Hepatocyte (in vitro differentiated cells): ENCODE results near the gene MIPOL1. TPM values are rescaled to one million over a fixed set of nuclear protein-coding genes. Genes with fewer than 3 reads are reported as not detected.
"Not testable (repeated sequence)": the region's sequence is repeated elsewhere in the genome, so short reads cannot be mapped to it uniquely, and the experiment has no call there.

ENCODE experiments used
- DNase-seq: peaks from one replicate; pipeline ENCODE4 v3.0.0-alpha.2; 2016; ENCODE audit warnings: low spot score
- H2AFZ ChIP-seq: fragments of 200-600 bp; sonication (generic); 2 replicates; pipeline ENCODE4 v1.6.0; 2016; ENCODE audit warnings: antibody characterized with exemption, mild to moderate bottlenecking
- H3K27ac ChIP-seq: fragments of 200-600 bp; sonication (generic); 2 replicates; pipeline ENCODE4 v1.5.1; 2016; ENCODE audit warnings: mild to moderate bottlenecking
- H3K27me3 ChIP-seq: fragments of 200-600 bp; sonication (generic); 2 replicates; pipeline ENCODE4 v1.6.1; 2016
- H3K36me3 ChIP-seq: fragments of 200-600 bp; sonication (generic); replicated peaks from 2 replicates; pipeline ENCODE4 v1.5.1; 2016; ENCODE audit warnings: low read depth; ENCODE audit not compliant: insufficient read depth
- H3K4me1 ChIP-seq: fragments of 200-600 bp; sonication (generic); 2 replicates; pipeline ENCODE4 v1.5.1; 2016; ENCODE audit warnings: mild to moderate bottlenecking, moderate library complexity; ENCODE audit not compliant: insufficient read depth
- H3K4me2 ChIP-seq: fragments of 200-600 bp; sonication (generic); 2 replicates; pipeline ENCODE4 v1.6.0; 2016
- H3K4me3 ChIP-seq: fragments of 200-600 bp; sonication (generic); 2 replicates; pipeline ENCODE4 v1.5.1; 2016; ENCODE audit warnings: mild to moderate bottlenecking
- H3K79me2 ChIP-seq: fragments of 200-600 bp; sonication (generic); 2 replicates; pipeline ENCODE4 v1.6.0; 2017; ENCODE audit warnings: mild to moderate bottlenecking
- H3K9me2 ChIP-seq: fragments of 200-600 bp; sonication (generic); replicated peaks from 2 replicates; pipeline ENCODE4 v1.6.0; 2017; ENCODE audit warnings: mild to moderate bottlenecking; ENCODE audit not compliant: insufficient read depth
- H3K9me3 ChIP-seq: fragments of 200-600 bp; sonication (generic); 2 replicates; pipeline ENCODE4 v1.5.1; 2016; ENCODE audit warnings: low read depth, mild to moderate bottlenecking
- H4K20me1 ChIP-seq: fragments of 200-600 bp; sonication (generic); 2 replicates; pipeline ENCODE4 v1.6.0; 2016; ENCODE audit warnings: mild to moderate bottlenecking; ENCODE audit not compliant: insufficient read depth, poor library complexity, severe bottlenecking
- EZH2 ChIP-seq: fragments of 200-600 bp; sonication (generic); IDR thresholded peaks from 2 replicates; pipeline ENCODE4 v1.6.1; 2016; ENCODE audit warnings: antibody characterized with exemption, mild to moderate bottlenecking, borderline replicate concordance
- EZH2phosphoT487 ChIP-seq: fragments of 200-600 bp; sonication (generic); IDR thresholded peaks from one replicate; pipeline ENCODE4 v1.6.1; 2018; ENCODE audit warnings: antibody characterized with exemption, mild to moderate bottlenecking, low read depth, moderate library complexity; ENCODE audit not compliant: unreplicated experiment, severe bottlenecking
- WGBS: methylation state at CpG from one replicate; pipeline ENCODE4 v1.1.6; 2016; ENCODE audit warnings: low lambda C conversion rate; ENCODE audit errors: missing lambda C conversion rate; 5-methylcytosine and 5-hydroxymethylcytosine counted together
- polyA plus RNA-seq: library from polyadenylated mRNA; unstranded; fragments of >200 nt; fragmentation: Nextera tagmentation; extraction: Ambion mirVana; gene quantifications from 2 replicates; pipeline ENCODE4 v1.2.1, GENCODE V29; 2016
- total RNA-seq: library from RNA; depleted of rRNA; stranded (reverse); fragments of >200 nt; gene quantifications from 2 replicates; pipeline ENCODE4 v1.2.3, GENCODE V29; 2014
- TF ChIP-seq, protein P1 (sequence below): fragments of 200-600 bp; sonication (generic); IDR thresholded peaks from 2 replicates; pipeline ENCODE4 v1.5.1; 2016; ENCODE audit warnings: antibody characterized with exemption, mild to moderate bottlenecking; ENCODE audit not compliant: poor library complexity

MIPOL1 gene
- total and polyA plus RNA-seq, 2 experiments from 2014 or later, result 2.6 to 16.6 TPM

DNA sequence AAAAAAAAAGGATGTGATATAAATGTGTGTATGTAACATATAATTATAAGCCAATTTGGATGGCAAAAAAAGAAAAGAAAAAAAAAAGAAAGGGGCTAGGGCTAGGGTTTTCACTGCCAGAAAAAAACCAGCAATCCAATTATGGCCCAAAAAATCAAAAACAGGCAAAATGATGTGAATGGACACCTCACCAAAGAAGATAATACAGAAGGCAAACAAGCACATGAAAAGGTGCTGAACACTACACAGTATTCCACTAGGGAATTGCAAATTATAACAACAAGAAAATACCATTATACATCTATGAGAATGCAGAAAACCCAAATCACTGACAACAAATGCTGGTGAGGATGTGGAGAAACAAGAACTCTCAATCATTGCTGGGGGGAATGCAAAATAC, 12.1 kb upstream of the MIPOL1 start:
- Histone ChIP-seq H3K27me3 (no peaks in the 10 kb centered on the region), H3K4me2 (no peak overlapping the region), H3K79me2 (no peaks in the 10 kb centered on the region), H4K20me1 (no peaks in the 10 kb centered on the region), H2AFZ (no peak overlapping the region), H3K4me3 (no peak overlapping the region), H3K36me3 (no peaks in the 10 kb centered on the region), H3K9me3 (no peaks in the 10 kb centered on the region), H3K9me2 (no peaks in the 10 kb centered on the region), H3K4me1 (no peaks in the 10 kb centered on the region), H3K27ac (no peak overlapping the region)
- no peak for TF ChIP-seq EZH2
- no peak for TF ChIP-seq EZH2phosphoT487
- TF ChIP-seq, protein P1, sequence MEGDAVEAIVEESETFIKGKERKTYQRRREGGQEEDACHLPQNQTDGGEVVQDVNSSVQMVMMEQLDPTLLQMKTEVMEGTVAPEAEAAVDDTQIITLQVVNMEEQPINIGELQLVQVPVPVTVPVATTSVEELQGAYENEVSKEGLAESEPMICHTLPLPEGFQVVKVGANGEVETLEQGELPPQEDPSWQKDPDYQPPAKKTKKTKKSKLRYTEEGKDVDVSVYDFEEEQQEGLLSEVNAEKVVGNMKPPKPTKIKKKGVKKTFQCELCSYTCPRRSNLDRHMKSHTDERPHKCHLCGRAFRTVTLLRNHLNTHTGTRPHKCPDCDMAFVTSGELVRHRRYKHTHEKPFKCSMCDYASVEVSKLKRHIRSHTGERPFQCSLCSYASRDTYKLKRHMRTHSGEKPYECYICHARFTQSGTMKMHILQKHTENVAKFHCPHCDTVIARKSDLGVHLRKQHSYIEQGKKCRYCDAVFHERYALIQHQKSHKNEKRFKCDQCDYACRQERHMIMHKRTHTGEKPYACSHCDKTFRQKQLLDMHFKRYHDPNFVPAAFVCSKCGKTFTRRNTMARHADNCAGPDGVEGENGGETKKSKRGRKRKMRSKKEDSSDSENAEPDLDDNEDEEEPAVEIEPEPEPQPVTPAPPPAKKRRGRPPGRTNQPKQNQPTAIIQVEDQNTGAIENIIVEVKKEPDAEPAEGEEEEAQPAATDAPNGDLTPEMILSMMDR, result no peak
- no peak for DNase-seq

DNA sequence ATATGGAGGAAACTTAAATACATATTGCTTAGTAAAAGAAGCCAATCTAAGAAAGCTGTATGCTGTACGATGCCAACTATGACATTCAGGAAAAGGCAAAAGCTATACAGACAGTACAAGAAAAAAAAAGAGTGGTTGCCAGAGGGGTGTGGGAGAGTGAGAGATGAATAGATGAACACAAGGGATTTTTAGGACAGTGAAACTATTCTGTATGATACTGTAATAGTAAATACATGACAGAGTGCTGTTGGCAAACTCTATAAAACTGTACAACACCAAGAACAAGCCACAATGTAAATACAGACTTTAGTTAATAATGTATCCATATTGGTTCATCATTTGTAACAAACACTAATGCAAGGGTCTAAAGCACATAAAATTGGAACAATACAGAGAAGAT, 10.9 kb upstream of the MIPOL1 start:
- H3K4me1 ChIP-seq, result no peaks in the 10 kb centered on the region
- no peaks in the 10 kb centered on the region for H3K9me3 ChIP-seq

DNA sequence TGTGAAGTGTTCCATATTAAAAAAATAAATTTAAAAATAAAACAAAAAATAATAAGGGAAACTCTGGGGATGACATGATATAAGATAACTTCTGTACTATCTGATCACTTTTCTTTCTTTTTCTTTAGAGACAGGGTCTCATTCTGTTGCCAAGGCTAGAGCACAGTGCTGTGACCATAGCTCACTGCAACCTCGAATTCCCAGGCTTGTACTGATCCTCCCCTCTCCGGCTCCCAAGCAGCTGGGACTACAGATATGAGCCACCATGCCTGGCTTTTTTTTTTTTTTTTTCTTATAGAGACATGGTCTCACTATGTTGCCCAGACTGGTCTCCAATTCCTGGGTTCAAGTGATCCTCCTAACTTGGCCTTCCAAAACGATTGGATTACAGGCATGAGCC, 10.4 kb upstream of the MIPOL1 start:
- no peak for DNase-seq
- TF ChIP-seq EZH2, result no peak
- TF ChIP-seq EZH2phosphoT487, result no peak
- TF ChIP-seq, protein P1, result no peak
- Histone ChIP-seq H3K36me3 (no peaks in the 10 kb centered on the region), H3K27ac (no peak overlapping the region), H2AFZ (no peak overlapping the region), H3K79me2 (no peaks in the 10 kb centered on the region), H3K4me1 (no peaks in the 10 kb centered on the region), H3K4me2 (no peak overlapping the region), H3K27me3 (no peaks in the 10 kb centered on the region), H3K9me3 (no peaks in the 10 kb centered on the region), H3K9me2 (no peaks in the 10 kb centered on the region), H4K20me1 (no peaks in the 10 kb centered on the region), H3K4me3 (no peak overlapping the region)
- 87% methylated on average over 3 of the region's 3 CpGs for WGBS

More for the DNA sequence above, 10.9 kb upstream of the MIPOL1 start:
- Histone ChIP-seq H3K36me3 (no peaks in the 10 kb centered on the region), H3K27ac (no peak overlapping the region), H4K20me1 (no peaks in the 10 kb centered on the region), H3K79me2 (no peaks in the 10 kb centered on the region), H3K4me2 (no peak overlapping the region), H2AFZ (no peak overlapping the region), H3K27me3 (no peaks in the 10 kb centered on the region), H3K4me3 (no peak overlapping the region), H3K9me2 (no peaks in the 10 kb centered on the region)
- TF ChIP-seq EZH2phosphoT487 (no peak), EZH2 (no peak)
- TF ChIP-seq, protein P1, result no peak
- no peak for DNase-seq
- WGBS, result 94% methylated on average over 1 of the region's 1 CpG

GRCh38 chr14:37187840-37188577, 9.7 kb upstream of the MIPOL1 start:
- not testable (repeated sequence) for DNase-seq, H3K9me2 ChIP-seq, H3K36me3 ChIP-seq, H3K4me2 ChIP-seq, H3K27me3 ChIP-seq, H3K79me2 ChIP-seq, H3K27ac ChIP-seq, H2AFZ ChIP-seq, H3K4me1 ChIP-seq, H3K9me3 ChIP-seq, H3K4me3 ChIP-seq, H4K20me1 ChIP-seq
- 77% methylated on average over 9 of the region's 9 CpGs for WGBS

- H3K27ac ChIP-seq, H4K20me1 ChIP-seq, H3K36me3 ChIP-seq, H3K9me2 ChIP-seq, H3K4me3 ChIP-seq, DNase-seq, H3K9me3 ChIP-seq, H3K79me2 ChIP-seq, H3K4me1 ChIP-seq, H3K4me2 ChIP-seq, H2AFZ ChIP-seq, H3K27me3 ChIP-seq: not testable (repeated sequence)
- 91% methylated on average over 2 of the region's 2 CpGs for WGBS
Measured at GRCh38 chr14:37189733-37190132, 8.0 kb upstream of the MIPOL1 start.
